ENCODE measurements around the gene PPIL1.

The PPIL1 gene

DNA sequence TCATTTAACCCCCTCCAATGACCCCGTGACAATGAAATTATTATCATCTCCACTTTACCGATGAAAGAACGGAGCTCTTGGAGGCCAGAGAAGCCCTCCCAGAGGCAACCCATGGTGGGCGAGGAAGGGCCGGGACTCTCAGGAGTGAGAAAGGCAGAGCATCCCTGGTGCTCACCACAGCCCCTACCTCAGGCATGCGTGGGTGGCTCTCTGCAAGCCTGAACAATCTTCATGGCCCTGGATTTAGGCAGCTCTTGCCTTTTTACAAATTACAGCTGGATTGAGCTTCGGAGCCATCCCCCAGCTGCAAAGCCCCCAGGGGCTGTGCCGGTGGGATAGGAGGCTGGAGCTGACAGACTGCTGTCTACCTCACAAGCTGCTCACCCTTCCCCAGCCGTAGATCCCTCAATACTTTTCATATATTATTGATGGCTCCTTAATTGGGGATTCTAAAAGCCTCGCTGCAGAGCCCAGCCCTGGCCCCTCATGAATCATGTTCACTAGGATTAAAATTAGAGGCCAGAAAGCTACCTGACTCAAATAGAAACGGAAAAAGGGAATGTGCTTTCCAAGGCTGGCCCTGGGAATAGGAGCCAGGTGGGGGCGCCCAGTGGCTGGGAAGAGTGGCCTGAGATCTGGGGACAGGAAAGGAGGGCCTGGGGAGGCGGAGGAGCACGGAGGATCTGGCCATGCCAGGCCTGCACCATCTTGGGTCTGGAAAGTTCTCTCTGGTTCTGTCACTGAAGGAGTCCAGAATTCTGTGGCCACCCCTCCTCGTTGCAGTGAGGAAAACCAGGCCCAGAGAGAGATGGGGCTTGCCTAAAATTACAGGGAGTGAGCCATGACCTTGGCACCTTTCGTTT lies 64.4 kb downstream of the PPIL1 start:
- Histone ChIP-seq H3K4me3 (ENCODE audit: severe bottlenecking) (no peak overlapping the region), H3K36me3 (ENCODE audit: low read depth) (no peaks in the 10 kb centered on the region), H3K4me1 (ENCODE audit: insufficient read depth, poor library complexity, severe bottlenecking) (no peaks in the 10 kb centered on the region), H3K9me3 (ENCODE audit: severe bottlenecking) (no peaks in the 10 kb centered on the region), H3K27ac (ENCODE audit: poor library complexity, severe bottlenecking) (no peak overlapping the region), H3K27me3 (ENCODE audit: insufficient read depth, poor library complexity, severe bottlenecking) (no peaks in the 10 kb centered on the region)
- no peak for DNase-seq (ENCODE audit: low spot score)
- TF ChIP-seq, protein P1, sequence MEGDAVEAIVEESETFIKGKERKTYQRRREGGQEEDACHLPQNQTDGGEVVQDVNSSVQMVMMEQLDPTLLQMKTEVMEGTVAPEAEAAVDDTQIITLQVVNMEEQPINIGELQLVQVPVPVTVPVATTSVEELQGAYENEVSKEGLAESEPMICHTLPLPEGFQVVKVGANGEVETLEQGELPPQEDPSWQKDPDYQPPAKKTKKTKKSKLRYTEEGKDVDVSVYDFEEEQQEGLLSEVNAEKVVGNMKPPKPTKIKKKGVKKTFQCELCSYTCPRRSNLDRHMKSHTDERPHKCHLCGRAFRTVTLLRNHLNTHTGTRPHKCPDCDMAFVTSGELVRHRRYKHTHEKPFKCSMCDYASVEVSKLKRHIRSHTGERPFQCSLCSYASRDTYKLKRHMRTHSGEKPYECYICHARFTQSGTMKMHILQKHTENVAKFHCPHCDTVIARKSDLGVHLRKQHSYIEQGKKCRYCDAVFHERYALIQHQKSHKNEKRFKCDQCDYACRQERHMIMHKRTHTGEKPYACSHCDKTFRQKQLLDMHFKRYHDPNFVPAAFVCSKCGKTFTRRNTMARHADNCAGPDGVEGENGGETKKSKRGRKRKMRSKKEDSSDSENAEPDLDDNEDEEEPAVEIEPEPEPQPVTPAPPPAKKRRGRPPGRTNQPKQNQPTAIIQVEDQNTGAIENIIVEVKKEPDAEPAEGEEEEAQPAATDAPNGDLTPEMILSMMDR (IDR thresholded peaks at IDR 0.05; ENCODE audit: poor library complexity, severe bottlenecking), result no peak
- ATAC-seq (ENCODE audit: low read depth), result no peak

DNA sequence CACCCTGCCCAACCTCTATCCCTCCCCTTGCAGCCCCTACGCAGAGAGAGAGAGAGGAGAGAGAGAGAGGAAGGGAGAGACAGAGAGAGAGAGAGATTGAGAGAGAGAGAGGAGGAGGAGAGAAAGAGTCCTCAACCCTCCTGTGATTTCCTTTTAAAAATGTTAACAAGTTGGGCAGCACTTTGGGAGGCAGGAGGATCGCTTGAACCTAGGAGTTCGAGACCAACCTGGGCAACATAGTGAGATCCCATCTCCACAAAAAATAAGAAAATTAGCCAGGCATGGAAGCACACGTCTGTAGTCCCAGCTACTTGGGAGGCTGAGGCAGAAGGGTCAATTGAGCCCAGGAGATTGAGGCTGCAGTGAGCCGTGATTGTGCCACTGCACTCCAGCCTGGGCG lies 65.4 kb downstream of the PPIL1 start:
- no peaks in the 10 kb centered on the region for H3K4me1 ChIP-seq (ENCODE audit: insufficient read depth, poor library complexity, severe bottlenecking)
- TF ChIP-seq, protein P1 (IDR thresholded peaks at IDR 0.05; ENCODE audit: poor library complexity, severe bottlenecking), result no peak
- ATAC-seq (ENCODE audit: low read depth) (no peak), DNase-seq (ENCODE audit: low spot score) (no peak)
- H3K36me3 ChIP-seq (ENCODE audit: low read depth), result no peaks in the 10 kb centered on the region
- H3K4me3 ChIP-seq (ENCODE audit: severe bottlenecking), result no peak overlapping the region
- H3K9me3 ChIP-seq (ENCODE audit: severe bottlenecking), result no peaks in the 10 kb centered on the region
- no peak overlapping the region for H3K27ac ChIP-seq (ENCODE audit: poor library complexity, severe bottlenecking)
- no peaks in the 10 kb centered on the region for H3K27me3 ChIP-seq (ENCODE audit: insufficient read depth, poor library complexity, severe bottlenecking)

DNA sequence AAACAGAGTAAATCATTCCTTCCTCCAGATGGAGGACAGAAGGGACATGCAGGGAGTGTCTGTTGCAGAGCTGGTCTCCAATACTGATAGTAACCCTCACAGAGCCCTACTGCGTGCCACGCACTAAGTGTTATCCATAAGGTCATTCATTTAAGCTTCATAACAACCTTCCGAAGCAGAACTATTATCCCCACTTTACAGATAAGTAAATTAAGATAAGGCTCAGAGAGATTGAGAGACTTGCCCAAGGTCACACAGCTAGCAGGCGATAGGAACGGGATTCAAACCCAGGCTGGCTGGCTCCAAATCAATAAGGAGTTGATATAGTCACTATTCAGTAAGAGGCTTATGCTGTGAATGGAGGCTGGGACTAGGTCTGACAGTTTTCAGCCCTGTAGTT lies 66.0 kb downstream of the PPIL1 start:
- Histone ChIP-seq H3K4me1 (ENCODE audit: insufficient read depth, poor library complexity, severe bottlenecking) (no peaks in the 10 kb centered on the region), H3K9me3 (ENCODE audit: severe bottlenecking) (no peaks in the 10 kb centered on the region), H3K27ac (ENCODE audit: poor library complexity, severe bottlenecking) (no peak overlapping the region), H3K4me3 (ENCODE audit: severe bottlenecking) (no peak overlapping the region), H3K27me3 (ENCODE audit: insufficient read depth, poor library complexity, severe bottlenecking) (no peaks in the 10 kb centered on the region), H3K36me3 (ENCODE audit: low read depth) (no peaks in the 10 kb centered on the region)
- TF ChIP-seq, protein P1 (IDR thresholded peaks at IDR 0.05; ENCODE audit: poor library complexity, severe bottlenecking), result no peak
- ATAC-seq (ENCODE audit: low read depth) (no peak), DNase-seq (ENCODE audit: low spot score) (no peak)

DNA sequence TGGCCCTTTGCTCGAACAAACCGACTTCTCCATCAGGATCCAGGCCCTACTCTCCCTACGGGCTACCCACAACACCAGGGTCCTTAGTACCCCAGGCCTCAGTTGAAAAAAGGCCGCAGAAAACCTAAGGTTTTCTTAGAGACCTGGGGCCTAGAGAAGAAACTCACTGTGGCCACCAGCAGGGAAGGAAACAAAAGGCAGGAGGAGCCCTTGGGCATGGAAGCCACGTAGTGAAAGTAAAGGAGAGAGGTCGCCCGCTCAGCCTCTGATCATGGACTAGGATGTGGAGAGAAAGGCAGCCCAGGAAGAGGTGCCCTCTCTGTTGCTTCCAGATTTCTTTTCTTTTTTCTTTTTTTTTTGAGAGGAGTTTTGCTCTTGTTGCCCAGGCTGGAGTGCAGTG lies 66.9 kb downstream of the PPIL1 start:
- no peak for ATAC-seq (ENCODE audit: low read depth)
- H3K27ac ChIP-seq (ENCODE audit: poor library complexity, severe bottlenecking), result no peak overlapping the region
- no peak overlapping the region for H3K4me3 ChIP-seq (ENCODE audit: severe bottlenecking)
- no peaks in the 10 kb centered on the region for H3K9me3 ChIP-seq (ENCODE audit: severe bottlenecking)
- H3K27me3 ChIP-seq (ENCODE audit: insufficient read depth, poor library complexity, severe bottlenecking), result no peaks in the 10 kb centered on the region
- no peak for DNase-seq (ENCODE audit: low spot score)
- TF ChIP-seq, protein P1 (IDR thresholded peaks at IDR 0.05; ENCODE audit: poor library complexity, severe bottlenecking), result no peak
- no peaks in the 10 kb centered on the region for H3K4me1 ChIP-seq (ENCODE audit: insufficient read depth, poor library complexity, severe bottlenecking)
- H3K36me3 ChIP-seq (ENCODE audit: low read depth), result no peaks in the 10 kb centered on the region

DNA sequence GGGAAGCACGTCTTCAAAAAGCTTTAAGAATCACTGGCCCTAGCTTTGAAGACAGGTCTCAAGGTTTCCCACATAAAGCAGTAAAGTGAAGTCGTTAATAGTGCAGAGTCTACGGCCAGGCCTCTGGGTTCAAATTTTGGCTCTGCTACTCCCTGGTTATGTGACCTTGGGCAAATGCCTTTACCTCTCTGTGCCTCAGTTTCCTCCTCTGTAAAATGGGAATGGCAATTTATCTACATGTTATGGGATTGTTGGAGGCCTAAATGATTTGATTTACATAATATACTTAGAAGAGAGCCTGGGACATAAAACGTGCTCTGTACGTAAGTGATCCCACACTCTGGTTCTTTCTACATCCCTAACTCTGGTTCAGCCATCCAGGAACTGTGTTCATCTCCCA lies 67.5 kb downstream of the PPIL1 start:
- H3K27me3 ChIP-seq (ENCODE audit: insufficient read depth, poor library complexity, severe bottlenecking), result no peaks in the 10 kb centered on the region

More for the DNA sequence above, 67.5 kb downstream of the PPIL1 start:
- no peak for DNase-seq (ENCODE audit: low spot score)
- H3K4me3 ChIP-seq (ENCODE audit: severe bottlenecking), result no peak overlapping the region
- TF ChIP-seq, protein P1 (IDR thresholded peaks at IDR 0.05; ENCODE audit: poor library complexity, severe bottlenecking), result no peak
- H3K9me3 ChIP-seq (ENCODE audit: severe bottlenecking), result no peaks in the 10 kb centered on the region
- H3K4me1 ChIP-seq (ENCODE audit: insufficient read depth, poor library complexity, severe bottlenecking), result no peaks in the 10 kb centered on the region
- ATAC-seq (ENCODE audit: low read depth), result no peak
- H3K36me3 ChIP-seq (ENCODE audit: low read depth), result no peaks in the 10 kb centered on the region
- no peak overlapping the region for H3K27ac ChIP-seq (ENCODE audit: poor library complexity, severe bottlenecking)
